ENCODE measurements around the gene RPTOR. TPM values are rescaled to one million over a fixed set of nuclear protein-coding genes. Genes with fewer than 3 reads are reported as not detected.

Gene RPTOR
- total RNA-seq, 3 donors from 2014 or later, result 76.1 to 98.3 (median 89.5) TPM

GRCh38 chr17:80603396-80603795 is 58.8 kb downstream of the RPTOR start:
- no peaks in the 10 kb centered on the region for H3K9me3 Mint-ChIP-seq
- H3K4me1 Mint-ChIP-seq (ENCODE audit: low read depth), result peaks cover 68% of the 10 kb centered on the region
- ATAC-seq (no peak), DNase-seq (no peak)
- no peak overlapping the region for H3K4me3 Mint-ChIP-seq
- H3K27me3 Mint-ChIP-seq (ENCODE audit: low read depth), result no peaks in the 10 kb centered on the region
- peaks cover 14% of the 10 kb centered on the region for H3K36me3 Mint-ChIP-seq (ENCODE audit: insufficient read depth)

GRCh38 chr17:80604009-80604669 is 59.5 kb downstream of the RPTOR start:
- no peak overlapping the region for H3K4me3 Mint-ChIP-seq

GRCh38 chr17:80604670-80605010 is 60.0 kb downstream of the RPTOR start:
- no peaks in the 10 kb centered on the region for H3K27me3 Mint-ChIP-seq (ENCODE audit: low read depth)
- peaks cover 63% of the 10 kb centered on the region for H3K4me1 Mint-ChIP-seq (ENCODE audit: low read depth)
- peaks cover 14% of the 10 kb centered on the region for H3K36me3 Mint-ChIP-seq (ENCODE audit: insufficient read depth)
- H3K4me3 Mint-ChIP-seq, result no peak overlapping the region
- H3K9me3 Mint-ChIP-seq, result no peaks in the 10 kb centered on the region
- no peak for DNase-seq
- no peak for ATAC-seq

More at GRCh38 chr17:80604009-80604669, 59.5 kb downstream of the RPTOR start:
- no peaks in the 10 kb centered on the region for H3K9me3 Mint-ChIP-seq
- DNase-seq (no peak), ATAC-seq (no peak)
- peaks cover 14% of the 10 kb centered on the region for H3K36me3 Mint-ChIP-seq (ENCODE audit: insufficient read depth)
- H3K4me1 Mint-ChIP-seq (ENCODE audit: low read depth), result peaks cover 67% of the 10 kb centered on the region
- H3K27me3 Mint-ChIP-seq (ENCODE audit: low read depth), result no peaks in the 10 kb centered on the region

GRCh38 chr17:80605326-80606066 is 60.9 kb downstream of the RPTOR start:
- ATAC-seq (peak; percentile 100), DNase-seq (peak; percentile 42)
- peaks cover 8% of the 10 kb centered on the region for H3K36me3 Mint-ChIP-seq (ENCODE audit: insufficient read depth)
- H3K27me3 Mint-ChIP-seq (ENCODE audit: low read depth), result no peaks in the 10 kb centered on the region
- H3K9me3 Mint-ChIP-seq, result no peaks in the 10 kb centered on the region
- peak overlapping the region; percentile 29 for H3K4me3 Mint-ChIP-seq
- H3K4me1 Mint-ChIP-seq (ENCODE audit: low read depth), result peaks cover 63% of the 10 kb centered on the region

GRCh38 chr17:80608326-80608725 is 63.7 kb downstream of the RPTOR start:
- no peak for ATAC-seq
- no peak overlapping the region for H3K4me3 Mint-ChIP-seq
- peaks cover 67% of the 10 kb centered on the region for H3K4me1 Mint-ChIP-seq (ENCODE audit: low read depth)
- H3K36me3 Mint-ChIP-seq (ENCODE audit: insufficient read depth), result peaks cover under 1% of the 10 kb centered on the region
- H3K9me3 Mint-ChIP-seq, result no peaks in the 10 kb centered on the region
- DNase-seq, result no peak
- no peaks in the 10 kb centered on the region for H3K27me3 Mint-ChIP-seq (ENCODE audit: low read depth)

GRCh38 chr17:80609757-80610156 is 65.1 kb downstream of the RPTOR start:
- H3K9me3 Mint-ChIP-seq, result no peaks in the 10 kb centered on the region
- H3K4me1 Mint-ChIP-seq (ENCODE audit: low read depth), result peaks cover 67% of the 10 kb centered on the region
- no peak overlapping the region for H3K4me3 Mint-ChIP-seq
- ATAC-seq (no peak), DNase-seq (no peak)
- peaks cover 4% of the 10 kb centered on the region for H3K36me3 Mint-ChIP-seq (ENCODE audit: insufficient read depth)
- H3K27me3 Mint-ChIP-seq (ENCODE audit: low read depth), result no peaks in the 10 kb centered on the region

- DNase-seq, result no peak
- Mint-ChIP-seq H3K4me1 (ENCODE audit: low read depth) (peaks cover 62% of the 10 kb centered on the region), H3K36me3 (ENCODE audit: insufficient read depth) (peaks cover 4% of the 10 kb centered on the region), H3K4me3 (no peak overlapping the region), H3K27me3 (ENCODE audit: low read depth) (no peaks in the 10 kb centered on the region), H3K9me3 (no peaks in the 10 kb centered on the region)
- no peak for ATAC-seq
Observed at GRCh38 chr17:80611816-80612215, 67.2 kb downstream of the RPTOR start.

GRCh38 chr17:80612997-80613731 is 68.5 kb downstream of the RPTOR start:
- no peak for ATAC-seq
- no peaks in the 10 kb centered on the region for H3K27me3 Mint-ChIP-seq (ENCODE audit: low read depth)
- no peak overlapping the region for H3K4me3 Mint-ChIP-seq
- H3K9me3 Mint-ChIP-seq, result no peaks in the 10 kb centered on the region
- DNase-seq, result no peak
- peaks cover 4% of the 10 kb centered on the region for H3K36me3 Mint-ChIP-seq (ENCODE audit: insufficient read depth)
- H3K4me1 Mint-ChIP-seq (ENCODE audit: low read depth), result peaks cover 61% of the 10 kb centered on the region

GRCh38 chr17:80613732-80614071 is 69.1 kb downstream of the RPTOR start:
- Mint-ChIP-seq H3K4me3 (no peak overlapping the region), H3K27me3 (ENCODE audit: low read depth) (no peaks in the 10 kb centered on the region), H3K4me1 (ENCODE audit: low read depth) (peaks cover 64% of the 10 kb centered on the region), H3K36me3 (ENCODE audit: insufficient read depth) (peaks cover 4% of the 10 kb centered on the region), H3K9me3 (no peaks in the 10 kb centered on the region)
- DNase-seq, result no peak
- no peak for ATAC-seq

GRCh38 chr17:80614332-80615047 is 69.9 kb downstream of the RPTOR start:
- Mint-ChIP-seq H3K4me3 (no peak overlapping the region), H3K4me1 (ENCODE audit: low read depth) (peaks cover 64% of the 10 kb centered on the region), H3K9me3 (no peaks in the 10 kb centered on the region), H3K36me3 (ENCODE audit: insufficient read depth) (peaks cover 4% of the 10 kb centered on the region), H3K27me3 (ENCODE audit: low read depth) (no peaks in the 10 kb centered on the region)
- DNase-seq, result no peak
- ATAC-seq, result no peak

GRCh38 chr17:80615376-80615775 is 70.7 kb downstream of the RPTOR start:
- Mint-ChIP-seq H3K4me1 (ENCODE audit: low read depth) (peaks cover 57% of the 10 kb centered on the region), H3K9me3 (no peaks in the 10 kb centered on the region), H3K27me3 (ENCODE audit: low read depth) (no peaks in the 10 kb centered on the region), H3K4me3 (no peak overlapping the region), H3K36me3 (ENCODE audit: insufficient read depth) (peaks cover 4% of the 10 kb centered on the region)
- no peak for ATAC-seq
- no peak for DNase-seq

- Mint-ChIP-seq H3K4me3 (no peak overlapping the region), H3K27me3 (ENCODE audit: low read depth) (no peaks in the 10 kb centered on the region), H3K9me3 (no peaks in the 10 kb centered on the region), H3K36me3 (ENCODE audit: insufficient read depth) (peaks cover 4% of the 10 kb centered on the region), H3K4me1 (ENCODE audit: low read depth) (peaks cover 59% of the 10 kb centered on the region)
- ATAC-seq (no peak), DNase-seq (no peak)
Observed at GRCh38 chr17:80616705-80617104, 72.1 kb downstream of the RPTOR start.

- Mint-ChIP-seq H3K27me3 (ENCODE audit: low read depth) (no peaks in the 10 kb centered on the region), H3K36me3 (ENCODE audit: insufficient read depth) (peaks cover 4% of the 10 kb centered on the region), H3K4me3 (no peak overlapping the region), H3K9me3 (no peaks in the 10 kb centered on the region), H3K4me1 (ENCODE audit: low read depth) (peaks cover 59% of the 10 kb centered on the region)
- DNase-seq (no peak), ATAC-seq (peak in 1 of 2 donors; percentile 72)
Observed at GRCh38 chr17:80618304-80618703, 73.7 kb downstream of the RPTOR start.

GRCh38 chr17:80619535-80620235 is 75.0 kb downstream of the RPTOR start:
- DNase-seq, result no peak
- no peaks in the 10 kb centered on the region for H3K27me3 Mint-ChIP-seq (ENCODE audit: low read depth)
- no peak for ATAC-seq
- H3K9me3 Mint-ChIP-seq, result no peaks in the 10 kb centered on the region
- H3K36me3 Mint-ChIP-seq (ENCODE audit: insufficient read depth), result peaks cover under 1% of the 10 kb centered on the region
- peaks cover 45% of the 10 kb centered on the region for H3K4me1 Mint-ChIP-seq (ENCODE audit: low read depth)
- no peak overlapping the region for H3K4me3 Mint-ChIP-seq

All from activated T-cell treated with anti-CD3 and anti-CD28 coated beads, Interleukin-2, amount 50 U/mL, for 4 hours (primary cell).